ENCODE results near the gene SLC24A4.
"Not testable (repeated sequence)": the region's sequence is repeated elsewhere in the genome, so short reads cannot be mapped to it uniquely, and the experiment has no call there.

SLC24A4 gene

DNA sequence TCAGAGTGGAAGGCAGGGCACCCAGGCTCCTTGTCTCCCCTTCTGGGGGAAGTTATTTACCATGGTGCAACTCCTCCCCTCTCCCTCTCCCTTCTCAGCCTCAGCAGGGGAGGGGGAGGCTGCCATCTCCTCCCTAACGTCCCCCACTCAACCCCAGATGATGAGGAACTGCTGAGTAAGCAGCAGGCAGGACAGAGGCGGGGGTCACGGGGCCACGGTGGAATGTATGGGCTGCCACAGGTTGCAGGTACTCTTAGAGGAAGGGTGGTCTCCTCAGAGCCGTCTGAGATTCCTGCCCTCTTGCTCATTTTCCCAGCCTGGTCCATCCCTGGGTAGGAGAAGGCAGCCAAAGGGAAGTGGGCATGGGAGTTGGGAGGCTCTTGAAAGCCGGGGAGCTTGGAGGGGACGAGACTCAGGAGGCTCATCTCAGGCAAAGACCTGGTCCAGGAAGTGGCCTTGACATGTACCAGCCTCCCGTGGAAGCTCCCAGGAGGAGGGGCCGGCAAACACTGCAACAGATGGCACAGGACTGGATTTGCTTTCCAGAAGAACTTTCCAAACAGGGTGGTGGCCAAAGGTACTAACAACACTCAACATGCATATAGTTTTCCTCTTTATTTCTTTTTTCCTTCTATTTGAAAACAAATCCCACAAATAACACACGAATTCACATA, 209.7 kb downstream of the SLC24A4 start:
- H3K27me3 ChIP-seq (ENCODE audit: control insufficient read depth, insufficient read depth, low read length): no peaks in the 10 kb centered on the region
- H3K9ac ChIP-seq (ENCODE audit: low read length): no peak overlapping the region
- H3K4me1 ChIP-seq (ENCODE audit: control insufficient read depth, insufficient read depth, low read length): no peaks in the 10 kb centered on the region
- no peaks in the 10 kb centered on the region for H3K36me3 ChIP-seq (ENCODE audit: control insufficient read depth, insufficient read depth, low read length)
- no peak overlapping the region for H3K4me3 ChIP-seq (ENCODE audit: low read length)
- no peaks in the 10 kb centered on the region for H3K9me3 ChIP-seq (ENCODE audit: control insufficient read depth, low read length)

DNA sequence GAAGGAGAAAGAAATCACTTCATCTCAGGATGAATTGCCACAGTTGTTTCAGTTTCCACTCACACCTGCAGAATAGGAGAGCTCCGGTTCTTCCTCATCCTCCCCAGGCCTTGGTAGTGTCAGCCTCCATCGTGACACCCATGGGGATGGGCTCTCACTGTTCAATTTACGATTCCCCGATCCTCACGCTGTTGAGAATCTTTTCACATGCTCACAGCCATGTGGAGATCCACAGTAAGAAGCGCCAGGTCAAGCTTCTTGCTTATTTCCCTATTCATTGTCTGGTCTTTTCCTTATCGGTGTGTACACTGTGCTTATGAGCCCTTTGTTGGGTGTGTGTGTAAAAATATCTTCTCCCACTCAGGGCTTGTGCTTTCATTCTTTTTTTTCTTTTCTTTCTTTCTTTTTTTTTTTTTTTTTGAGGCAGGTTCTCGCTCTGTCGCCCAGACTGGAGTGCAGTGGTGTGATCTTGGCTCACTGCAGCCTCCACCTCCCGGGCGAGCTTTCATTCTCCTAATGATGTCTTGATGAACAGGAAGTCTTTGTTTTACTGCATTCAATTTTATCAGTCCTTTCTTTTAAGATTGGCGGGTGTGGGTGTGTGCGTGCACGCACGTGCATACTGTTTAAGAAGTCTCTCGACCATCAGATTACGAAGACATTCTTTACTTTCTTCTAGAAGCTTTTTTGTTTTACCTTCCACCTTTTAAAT, 212.1 kb downstream of the SLC24A4 start:
- Histone ChIP-seq H3K9me3 (ENCODE audit: control insufficient read depth, low read length) (no peaks in the 10 kb centered on the region), H3K36me3 (ENCODE audit: control insufficient read depth, insufficient read depth, low read length) (no peaks in the 10 kb centered on the region), H3K27me3 (ENCODE audit: control insufficient read depth, insufficient read depth, low read length) (no peaks in the 10 kb centered on the region), H3K9ac (ENCODE audit: low read length) (no peak overlapping the region), H3K4me1 (ENCODE audit: control insufficient read depth, insufficient read depth, low read length) (peaks cover 9% of the 10 kb centered on the region), H3K4me3 (ENCODE audit: low read length) (no peak overlapping the region)

DNA sequence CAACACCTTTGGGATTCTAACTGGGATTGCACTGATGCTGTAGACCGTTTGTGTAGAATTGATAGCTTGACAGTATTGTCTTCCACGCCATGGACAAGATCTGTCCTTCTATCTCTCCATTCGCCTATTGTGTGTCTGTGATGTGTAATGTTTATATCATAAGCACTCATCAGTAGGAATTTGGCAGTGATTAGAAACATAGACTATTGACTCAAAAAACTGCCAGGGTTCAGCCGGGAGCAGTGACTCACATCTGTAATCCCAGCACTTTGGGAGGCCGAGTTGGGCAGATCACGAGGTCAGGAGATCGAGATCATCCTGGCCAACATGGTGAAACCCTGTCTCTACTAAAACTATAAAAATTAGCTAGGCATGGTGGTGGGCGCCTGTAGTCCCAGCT, 213.3 kb downstream of the SLC24A4 start:
- not testable (repeated sequence) for H3K27me3 ChIP-seq (ENCODE audit: control insufficient read depth, insufficient read depth, low read length); H3K4me3 ChIP-seq (ENCODE audit: low read length); H3K36me3 ChIP-seq (ENCODE audit: control insufficient read depth, insufficient read depth, low read length); H3K9me3 ChIP-seq (ENCODE audit: control insufficient read depth, low read length); H3K9ac ChIP-seq (ENCODE audit: low read length)
- H3K4me1 ChIP-seq (ENCODE audit: control insufficient read depth, insufficient read depth, low read length): peaks cover 12% of the 10 kb centered on the region

DNA sequence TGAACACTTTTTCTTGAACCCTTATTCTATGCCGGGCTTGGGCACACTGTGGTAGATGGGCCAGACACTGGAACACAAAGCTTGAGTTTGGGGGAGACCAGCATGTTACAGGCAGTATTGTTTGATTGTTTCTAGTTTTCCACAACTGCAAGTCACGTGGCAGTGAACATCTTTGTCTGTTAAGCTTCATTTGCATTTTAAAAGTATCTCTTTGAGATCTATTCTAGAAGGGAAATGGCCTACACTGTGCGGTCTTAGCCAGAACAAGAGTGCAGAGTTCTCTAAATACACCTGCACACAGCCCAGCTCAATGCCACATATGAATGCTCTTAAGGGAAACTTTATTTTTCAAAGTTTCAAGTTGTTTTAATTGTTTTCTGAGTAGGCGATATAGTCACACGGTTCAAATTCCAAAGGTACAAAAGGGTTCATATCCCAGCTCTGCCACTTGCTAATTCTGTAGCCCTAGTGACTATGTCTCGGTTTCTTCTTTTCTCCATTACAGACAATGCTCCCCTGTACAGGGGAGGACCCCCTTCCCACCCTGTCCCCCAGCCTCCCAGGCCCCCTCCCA, 215.5 kb downstream of the SLC24A4 start:
- H3K36me3 ChIP-seq (ENCODE audit: control insufficient read depth, insufficient read depth, low read length): no peaks in the 10 kb centered on the region
- peaks cover 12% of the 10 kb centered on the region for H3K4me1 ChIP-seq (ENCODE audit: control insufficient read depth, insufficient read depth, low read length)
- no peak overlapping the region for H3K4me3 ChIP-seq (ENCODE audit: low read length)
- H3K27me3 ChIP-seq (ENCODE audit: control insufficient read depth, insufficient read depth, low read length): no peaks in the 10 kb centered on the region
- H3K9ac ChIP-seq (ENCODE audit: low read length): no peak overlapping the region
- no peaks in the 10 kb centered on the region for H3K9me3 ChIP-seq (ENCODE audit: control insufficient read depth, low read length)

DNA sequence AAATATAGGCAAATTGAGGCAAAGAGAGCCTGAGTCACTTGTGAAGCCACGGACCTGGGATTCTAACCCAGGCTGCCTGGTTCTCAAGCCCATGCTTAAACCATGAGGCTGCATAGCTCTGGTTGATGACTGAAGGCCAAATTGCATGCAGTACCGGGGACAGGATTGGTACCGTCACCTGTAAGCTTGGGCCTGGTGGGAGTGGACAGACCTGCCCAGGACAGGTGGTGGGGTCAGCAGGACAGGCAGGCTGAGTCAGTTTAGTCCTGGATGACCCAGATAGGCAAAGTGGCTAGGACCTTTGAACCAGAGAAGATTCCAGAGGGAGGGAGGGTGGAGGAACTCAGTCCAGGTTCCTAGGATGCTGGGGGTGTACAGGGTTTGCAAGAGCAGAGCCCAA, 216.5 kb downstream of the SLC24A4 start:
- peaks cover 12% of the 10 kb centered on the region for H3K4me1 ChIP-seq (ENCODE audit: control insufficient read depth, insufficient read depth, low read length)
- H3K9me3 ChIP-seq (ENCODE audit: control insufficient read depth, low read length): no peaks in the 10 kb centered on the region
- H3K4me3 ChIP-seq (ENCODE audit: low read length): no peak overlapping the region
- no peak overlapping the region for H3K9ac ChIP-seq (ENCODE audit: low read length)
- no peaks in the 10 kb centered on the region for H3K36me3 ChIP-seq (ENCODE audit: control insufficient read depth, insufficient read depth, low read length)
- H3K27me3 ChIP-seq (ENCODE audit: control insufficient read depth, insufficient read depth, low read length): no peaks in the 10 kb centered on the region

DNA sequence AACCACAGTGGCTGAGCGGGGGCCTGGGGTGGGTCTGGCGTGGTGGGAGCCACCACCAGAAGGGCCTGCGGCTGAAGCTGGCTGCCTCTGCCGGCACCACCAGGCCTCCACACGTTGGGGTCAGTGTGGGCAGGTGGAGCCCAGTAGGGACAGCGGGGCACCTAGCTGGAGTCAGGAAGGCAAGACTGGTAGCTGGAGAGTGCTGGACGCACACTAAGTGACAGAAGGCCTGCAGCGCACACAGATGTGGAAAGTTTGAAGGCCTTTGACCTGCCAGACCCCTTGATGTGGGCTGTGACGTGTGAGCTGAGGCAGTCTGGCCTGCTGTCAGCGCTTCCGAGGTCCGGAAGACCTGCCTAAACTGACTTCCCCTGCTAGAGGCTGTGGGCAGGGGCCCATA, 216.9 kb downstream of the SLC24A4 start:
- H3K9ac ChIP-seq (ENCODE audit: low read length): no peak overlapping the region

DNA sequence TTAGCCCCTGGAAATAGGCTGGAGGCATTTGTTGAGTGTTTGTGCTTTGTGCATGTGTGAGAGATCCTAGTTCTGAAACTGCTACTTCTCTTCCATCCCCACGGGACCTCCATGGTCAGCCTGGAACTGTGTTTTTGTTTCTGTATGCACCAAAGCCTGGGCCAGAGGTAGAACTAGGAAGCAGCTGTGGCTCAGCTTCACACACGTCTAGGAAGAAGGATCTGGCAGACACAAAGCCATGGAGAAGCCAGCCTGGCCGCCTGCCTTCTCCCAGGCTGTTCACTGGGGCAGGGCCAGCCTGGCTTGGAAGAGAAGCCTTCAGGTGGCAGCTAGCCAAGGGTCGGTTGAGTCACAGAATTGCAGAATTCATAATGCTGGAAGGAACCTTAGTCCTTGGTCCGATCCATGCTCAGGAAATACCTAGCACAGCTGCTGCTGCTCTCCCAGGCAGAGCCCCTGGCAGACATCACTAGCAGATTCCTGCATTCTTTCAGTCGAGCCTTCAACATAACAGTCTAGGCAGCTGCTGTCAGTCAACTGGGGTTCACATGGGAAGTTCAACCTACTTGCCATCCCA, 217.6 kb downstream of the SLC24A4 start:
- Histone ChIP-seq H3K9ac (ENCODE audit: low read length) (no peak overlapping the region), H3K27me3 (ENCODE audit: control insufficient read depth, insufficient read depth, low read length) (no peaks in the 10 kb centered on the region), H3K4me1 (ENCODE audit: control insufficient read depth, insufficient read depth, low read length) (peaks cover 12% of the 10 kb centered on the region), H3K36me3 (ENCODE audit: control insufficient read depth, insufficient read depth, low read length) (no peaks in the 10 kb centered on the region), H3K9me3 (ENCODE audit: control insufficient read depth, low read length) (no peaks in the 10 kb centered on the region), H3K4me3 (ENCODE audit: low read length) (no peak overlapping the region)

More for the DNA sequence above, 216.9 kb downstream of the SLC24A4 start:
- H3K36me3 ChIP-seq (ENCODE audit: control insufficient read depth, insufficient read depth, low read length): no peaks in the 10 kb centered on the region
- H3K27me3 ChIP-seq (ENCODE audit: control insufficient read depth, insufficient read depth, low read length): no peaks in the 10 kb centered on the region
- H3K4me1 ChIP-seq (ENCODE audit: control insufficient read depth, insufficient read depth, low read length): peaks cover 12% of the 10 kb centered on the region
- no peak overlapping the region for H3K4me3 ChIP-seq (ENCODE audit: low read length)
- no peaks in the 10 kb centered on the region for H3K9me3 ChIP-seq (ENCODE audit: control insufficient read depth, low read length)

DNA sequence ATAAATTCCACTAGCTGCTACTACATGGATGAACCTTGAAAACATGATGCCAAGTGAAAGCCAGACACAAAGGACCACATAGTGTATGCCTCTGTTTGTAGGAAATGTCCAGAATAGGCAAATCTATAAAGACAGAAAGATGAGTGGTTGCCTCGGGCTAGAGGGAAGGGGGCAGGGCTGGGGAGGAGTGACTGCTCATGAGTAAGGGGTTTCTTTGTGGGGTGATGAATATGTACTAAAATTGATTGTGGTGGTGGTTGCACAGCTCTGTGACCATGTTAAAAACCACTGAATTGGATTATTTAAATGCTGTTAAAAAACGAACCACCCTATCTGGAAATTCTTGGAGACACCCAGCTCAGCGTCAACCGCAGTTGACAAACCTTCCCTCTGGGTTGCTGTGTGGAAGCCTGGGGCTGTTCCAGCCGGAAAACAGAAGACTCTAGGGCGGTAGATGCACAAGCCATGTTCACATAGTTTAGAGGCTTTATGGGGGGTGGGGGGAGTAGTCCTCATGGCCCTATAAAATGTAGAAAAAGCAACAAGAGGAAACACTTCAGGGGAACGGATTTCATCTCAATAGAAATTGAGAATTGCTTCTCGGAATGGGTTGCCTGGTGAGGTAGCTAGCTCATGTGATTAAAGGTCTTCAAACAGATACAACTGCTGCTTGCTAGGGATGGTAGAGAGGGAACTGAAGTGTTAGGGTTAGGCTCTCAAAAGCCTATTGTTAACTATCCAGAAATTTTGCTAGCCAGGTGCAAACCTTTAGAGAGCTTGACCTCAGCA, 220.0 kb downstream of the SLC24A4 start:
- Histone ChIP-seq H3K4me3 (ENCODE audit: low read length) (no peak overlapping the region), H3K36me3 (ENCODE audit: control insufficient read depth, insufficient read depth, low read length) (no peaks in the 10 kb centered on the region), H3K9me3 (ENCODE audit: control insufficient read depth, low read length) (no peaks in the 10 kb centered on the region), H3K4me1 (ENCODE audit: control insufficient read depth, insufficient read depth, low read length) (peaks cover 12% of the 10 kb centered on the region), H3K9ac (ENCODE audit: low read length) (no peak overlapping the region), H3K27me3 (ENCODE audit: control insufficient read depth, insufficient read depth, low read length) (no peaks in the 10 kb centered on the region)

DNA sequence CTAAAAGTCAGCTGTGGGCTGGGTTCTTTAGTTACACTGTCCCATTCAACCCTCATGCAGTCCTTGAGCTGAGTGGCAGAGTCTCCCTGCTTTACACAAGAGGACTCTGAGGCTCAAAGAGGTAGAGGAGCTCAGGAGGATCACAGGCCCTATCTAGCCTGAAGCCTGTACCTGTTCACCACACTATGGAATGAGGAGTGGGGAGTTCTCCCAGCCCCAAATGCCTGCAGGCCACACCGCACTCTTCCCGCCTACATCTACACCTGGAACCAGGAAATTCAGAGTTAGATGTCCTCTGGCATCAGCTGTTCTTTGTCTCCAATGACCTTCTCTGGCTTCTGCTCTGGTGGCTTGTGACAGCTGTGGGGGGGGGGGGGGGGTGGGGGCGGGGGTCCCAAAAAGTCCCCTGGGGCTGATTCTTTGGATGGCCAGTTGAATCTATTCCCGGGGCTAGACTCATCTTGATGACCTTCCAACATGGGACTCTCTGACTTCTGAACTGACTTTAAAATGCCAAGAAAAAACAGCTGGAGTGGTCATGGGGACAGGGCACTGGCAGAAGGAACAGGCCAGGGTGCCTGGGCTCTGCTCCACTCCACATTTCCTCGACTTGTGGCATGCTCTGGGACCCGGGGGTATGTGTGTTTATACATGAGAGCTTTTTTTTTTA, 221.2 kb downstream of the SLC24A4 start:
- no peaks in the 10 kb centered on the region for H3K9me3 ChIP-seq (ENCODE audit: control insufficient read depth, low read length)
- peaks cover 12% of the 10 kb centered on the region for H3K4me1 ChIP-seq (ENCODE audit: control insufficient read depth, insufficient read depth, low read length)
- H3K27me3 ChIP-seq (ENCODE audit: control insufficient read depth, insufficient read depth, low read length): no peaks in the 10 kb centered on the region
- no peak overlapping the region for H3K9ac ChIP-seq (ENCODE audit: low read length)
- H3K4me3 ChIP-seq (ENCODE audit: low read length): no peak overlapping the region
- H3K36me3 ChIP-seq (ENCODE audit: control insufficient read depth, insufficient read depth, low read length): no peaks in the 10 kb centered on the region

DNA sequence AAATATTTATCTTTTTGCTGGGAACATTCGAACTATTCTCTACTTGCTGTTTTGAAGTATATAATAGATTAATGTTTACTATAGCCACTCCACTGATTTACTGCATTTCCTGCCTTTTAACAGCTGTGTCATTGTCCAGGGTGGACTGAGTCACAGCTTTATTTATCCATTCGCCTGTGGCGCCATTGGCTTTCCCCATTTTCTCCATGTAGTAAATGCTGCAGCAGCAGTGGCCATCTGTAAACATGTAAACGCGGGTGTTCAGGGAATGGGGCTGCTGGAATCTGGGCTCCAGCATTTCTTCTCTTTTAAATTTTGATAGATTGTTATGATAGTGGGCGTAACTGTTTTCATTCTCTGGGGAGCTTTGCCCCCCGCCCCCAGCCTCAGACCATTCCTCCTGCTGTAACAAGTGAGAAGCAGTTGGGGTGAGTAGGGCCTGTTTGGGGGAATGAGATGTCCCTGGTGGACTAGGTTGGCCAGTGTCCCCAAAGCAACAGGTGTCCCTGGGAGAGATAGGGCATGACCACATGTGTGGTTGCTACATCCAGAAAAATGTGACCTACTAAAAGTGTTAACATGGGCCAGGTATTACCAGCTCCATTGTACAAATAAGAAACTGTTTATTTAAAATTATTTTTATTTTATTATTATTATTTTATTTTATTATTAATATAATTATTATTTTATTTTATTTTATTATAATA, 223.5 kb downstream of the SLC24A4 start:
- Histone ChIP-seq H3K27me3 (ENCODE audit: control insufficient read depth, insufficient read depth, low read length) (no peaks in the 10 kb centered on the region), H3K36me3 (ENCODE audit: control insufficient read depth, insufficient read depth, low read length) (no peaks in the 10 kb centered on the region), H3K4me3 (ENCODE audit: low read length) (no peak overlapping the region), H3K9me3 (ENCODE audit: control insufficient read depth, low read length) (no peaks in the 10 kb centered on the region), H3K4me1 (ENCODE audit: control insufficient read depth, insufficient read depth, low read length) (no peaks in the 10 kb centered on the region), H3K9ac (ENCODE audit: low read length) (no peak overlapping the region)
